RWPE2 (cell line): ENCODE results near the gene SLC6A9.

Experiments
- ATAC-seq: fragments of 200-7000 bp; cut with Tn5 transposase; 3 replicates; pipeline ENCODE4 v1.9.1; 2021; ENCODE audit warnings: low read depth
- DNase-seq: peaks from one replicate; pipeline ENCODE4 v3.0.0-alpha.2; 2020; ENCODE audit warnings: low spot score
- H3K27ac ChIP-seq: fragments of 450-650 bp; 2 replicates; pipeline ENCODE4 v1.5.1; 2017; ENCODE audit warnings: mild to moderate bottlenecking; ENCODE audit not compliant: poor library complexity, severe bottlenecking
- H3K27me3 ChIP-seq: fragments of 250-450 bp; sonication (Bioruptor Pico); 2 replicates; pipeline ENCODE4 v1.5.1; 2021; ENCODE audit warnings: mild to moderate bottlenecking, moderate library complexity; ENCODE audit not compliant: insufficient read depth, poor library complexity, severe bottlenecking
- H3K36me3 ChIP-seq: fragments of 250-450 bp; sonication (Bioruptor Pico); 2 replicates; pipeline ENCODE4 v1.5.1; 2020; ENCODE audit warnings: low read depth, mild to moderate bottlenecking, moderate library complexity
- H3K4me1 ChIP-seq: fragments of 250-450 bp; sonication (Bioruptor Pico); 2 replicates; pipeline ENCODE4 v1.5.1; 2021; ENCODE audit warnings: mild to moderate bottlenecking, moderate library complexity; ENCODE audit not compliant: insufficient read depth, poor library complexity, severe bottlenecking
- H3K4me3 ChIP-seq: fragments of 250-450 bp; sonication (Bioruptor Pico); 2 replicates; pipeline ENCODE4 v1.5.1; 2021; ENCODE audit warnings: mild to moderate bottlenecking, moderate library complexity; ENCODE audit not compliant: severe bottlenecking
- H3K9me3 ChIP-seq: fragments of 250-450 bp; sonication (Bioruptor Pico); 2 replicates; pipeline ENCODE4 v1.5.1; 2021; ENCODE audit warnings: mild to moderate bottlenecking, moderate library complexity; ENCODE audit not compliant: severe bottlenecking
- CTCF ChIP-seq: fragments of 450-650 bp; IDR thresholded peaks from one replicate; pipeline ENCODE4 v1.5.1; 2017; ENCODE audit warnings: mild to moderate bottlenecking, moderate library complexity; ENCODE audit not compliant: poor library complexity, severe bottlenecking

SLC6A9 gene

DNA sequence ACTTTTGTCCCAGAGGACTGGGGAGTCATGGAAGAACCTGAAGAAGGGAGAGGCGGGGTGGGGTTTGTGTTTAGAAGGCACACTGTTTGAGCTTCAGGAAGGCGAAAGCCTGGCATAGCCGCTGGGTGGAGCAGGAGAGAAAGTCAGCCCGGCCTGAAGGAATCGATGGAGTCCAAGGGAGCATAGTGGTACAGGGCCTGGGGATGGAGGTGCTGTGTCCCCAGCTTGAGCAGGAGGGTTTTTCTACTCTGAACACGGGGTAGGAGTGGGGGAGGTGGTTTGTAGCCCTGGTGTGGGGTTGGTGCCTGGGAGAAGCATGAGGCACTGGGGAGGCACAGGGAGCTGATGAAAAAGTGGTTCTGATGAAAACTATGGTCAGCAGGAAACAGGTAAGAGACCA is 44.5 kb downstream of the SLC6A9 start:
- no peak overlapping the region for H3K4me3 ChIP-seq
- no peak for ATAC-seq

GRCh38 chr1:43985984-43986595 is 45.2 kb downstream of the SLC6A9 start:
- H3K27ac ChIP-seq = no peak overlapping the region
- H3K27me3 ChIP-seq = no peaks in the 10 kb centered on the region
- H3K4me3 ChIP-seq = no peak overlapping the region
- TF ChIP-seq CTCF = no peak
- H3K36me3 ChIP-seq = peaks cover 46% of the 10 kb centered on the region
- ATAC-seq = peak; percentile 20; the same call in 1 of the 3 replicates
- H3K9me3 ChIP-seq = no peaks in the 10 kb centered on the region
- H3K4me1 ChIP-seq = peaks cover 5% of the 10 kb centered on the region
- DNase-seq = no peak

More for the DNA sequence above, 44.5 kb downstream of the SLC6A9 start:
- TF ChIP-seq CTCF = no peak
- no peaks in the 10 kb centered on the region for H3K27me3 ChIP-seq
- DNase-seq = no peak
- peaks cover 40% of the 10 kb centered on the region for H3K36me3 ChIP-seq
- H3K27ac ChIP-seq = peak overlapping the region; percentile 2
- no peaks in the 10 kb centered on the region for H3K9me3 ChIP-seq
- H3K4me1 ChIP-seq = no peaks in the 10 kb centered on the region

- Histone ChIP-seq H3K27me3 (no peaks in the 10 kb centered on the region), H3K27ac (no peak overlapping the region), H3K36me3 (peaks cover 46% of the 10 kb centered on the region), H3K4me3 (no peak overlapping the region), H3K4me1 (peaks cover 10% of the 10 kb centered on the region), H3K9me3 (no peaks in the 10 kb centered on the region)
- no peak for TF ChIP-seq CTCF
- ATAC-seq (no peak), DNase-seq (no peak)
Measured at GRCh38 chr1:43984855-43985254, 46.4 kb downstream of the SLC6A9 start.

DNA sequence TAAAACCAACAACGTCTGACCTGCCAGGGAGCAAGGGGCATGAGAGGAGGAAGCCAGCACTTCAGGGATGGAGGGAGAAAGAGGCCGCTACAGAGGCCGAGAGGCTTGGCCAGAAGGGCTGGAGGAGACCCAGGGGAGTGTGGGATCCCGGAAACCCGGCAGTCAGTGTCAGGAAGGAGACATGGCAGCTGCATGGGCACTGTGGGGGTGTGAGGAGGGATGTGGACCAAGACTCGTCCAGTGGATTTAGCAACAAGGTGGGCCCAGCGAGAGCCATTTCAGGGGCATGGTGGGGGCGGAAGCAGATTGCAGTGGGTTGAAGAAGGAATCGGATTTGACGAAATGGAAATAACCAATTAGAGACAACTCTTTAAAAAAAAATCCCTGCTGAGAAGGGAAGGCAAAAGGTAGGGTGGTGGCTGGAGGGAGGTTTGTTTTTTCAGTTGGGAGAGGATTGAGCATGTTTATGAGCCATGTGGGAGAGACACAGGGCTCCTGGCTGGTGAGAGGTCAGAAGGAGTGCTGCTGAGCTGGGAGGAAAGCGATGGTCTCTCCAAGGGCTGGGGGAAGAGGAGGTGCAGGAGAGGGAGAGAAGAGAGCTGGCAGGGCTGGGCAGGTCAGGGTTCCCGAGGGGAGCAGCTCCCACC is 47.9 kb downstream of the SLC6A9 start:
- peak; percentile 57 for DNase-seq
- TF ChIP-seq CTCF = no peak
- Histone ChIP-seq H3K27me3 (no peaks in the 10 kb centered on the region), H3K4me3 (no peak overlapping the region), H3K36me3 (peaks cover 46% of the 10 kb centered on the region), H3K4me1 (peaks cover 10% of the 10 kb centered on the region), H3K9me3 (no peaks in the 10 kb centered on the region), H3K27ac (no peak overlapping the region)
- ATAC-seq = no peak

DNA sequence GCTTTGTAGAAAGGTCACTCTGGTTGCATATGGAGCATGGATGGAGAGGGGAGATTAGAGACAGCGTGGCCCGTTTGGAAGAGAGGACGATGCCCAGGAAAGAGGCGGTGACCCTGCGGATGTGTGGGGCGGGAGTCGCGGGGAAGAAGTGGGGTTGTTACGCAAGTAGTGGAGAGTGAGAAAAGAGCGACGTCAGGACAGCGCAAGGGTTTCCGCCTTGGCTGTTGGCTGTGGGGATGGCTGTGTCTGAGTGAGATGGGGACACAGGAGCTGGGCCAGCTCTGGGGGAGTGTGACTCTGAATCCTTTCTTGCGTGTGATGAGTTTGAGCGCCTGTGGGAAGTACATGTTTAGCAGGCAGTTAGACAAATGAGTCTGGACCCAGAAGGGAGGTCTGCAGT is 48.5 kb downstream of the SLC6A9 start:
- Histone ChIP-seq H3K27me3 (no peaks in the 10 kb centered on the region), H3K36me3 (peaks cover 46% of the 10 kb centered on the region), H3K4me1 (peaks cover 10% of the 10 kb centered on the region), H3K27ac (no peak overlapping the region), H3K4me3 (no peak overlapping the region), H3K9me3 (no peaks in the 10 kb centered on the region)
- DNase-seq (no peak), ATAC-seq (no peak)
- no peak for TF ChIP-seq CTCF
